HCT116 (cell line): ENCODE data around the gene HSPBAP1. TPM values are rescaled to one million over a fixed set of nuclear protein-coding genes. Genes with fewer than 3 reads are reported as not detected.

Experiments
- ATAC-seq: fragments of 200-7000 bp; cut with Tn5 transposase; 2 replicates; pipeline ENCODE4 v1.9.1; 2020; ENCODE audit warnings: mild to moderate bottlenecking, moderate library complexity
- BruUV-seq: library from RNA; stranded (reverse); fragments of 400-500 nt; replicated peaks from 2 replicates; lab custom pipeline; 2021; lab: Mats Ljungman, UMichigan
- CTCF ChIA-PET: fragments of 300-600 bp; sonication (Branson Sonifier 250); formaldehyde crosslinking; loops from one replicate; lab custom pipeline; 2021; ENCODE audit warnings: antibody characterized with exemption; lab: Charles Lee
- POLR2A ChIA-PET: fragments of 300-600, 350-600 bp; sonication (Branson Sonifier 250); formaldehyde crosslinking; loops from one replicate; lab custom pipeline; 2021; ENCODE audit warnings: antibody characterized with exemption; lab: Charles Lee
- RAD21 ChIA-PET, 2 experiments: fragments of 300-600 bp; sonication (Branson Sonifier 250); formaldehyde crosslinking; loops; one replicate each; lab custom pipeline; 2023; ENCODE audit warnings: low total read pairs in 2 of 2; ENCODE audit not compliant: uncharacterized antibody in 2 of 2, unreplicated experiment in 2 of 2, low non-redundant PET in 1 of 2; lab: Charles Lee
- DNase-seq: peaks from one replicate; pipeline ENCODE4 v3.0.0-alpha.2; 2010; ENCODE audit warnings: low read depth, low spot score
- H2AFZ ChIP-seq: fragments of 200-600 bp; shearing (Covaris generic), sonication (generic); 2 replicates; pipeline ENCODE4 v1.6.1; 2017; ENCODE audit warnings: low read depth, mixed run types, mixed read lengths, antibody characterized with exemption, low read length; ENCODE audit not compliant: poor library complexity, severe bottlenecking
- H3K27ac ChIP-seq: 2 replicates; pipeline ENCODE4 v1.5.1; 2012; ENCODE audit warnings: low read depth, low read length
- H3K27me3 ChIP-seq: fragments of 200-600 bp; sonication (generic); 2 replicates; pipeline ENCODE4 v1.6.1; 2016; ENCODE audit warnings: mixed run types, low read length, mixed read lengths; ENCODE audit not compliant: insufficient read depth
- H3K36me3 ChIP-seq, 2 experiments: fragments of 200-500 bp in 1 of 2; fragments of 200-600 bp in 1 of 2; sonication (Bioruptor generic) in 1 of 2; sonication (generic) in 1 of 2; 2 replicates each; pipeline versions ENCODE4 v1.5.1 to v1.6.1; 2014 to 2016; ENCODE audit warnings: low read length in 2 of 2, inconsistent platforms in 1 of 2, mixed read lengths in 1 of 2, mixed run types in 1 of 2; ENCODE audit not compliant: insufficient read depth in 2 of 2, control insufficient read depth in 1 of 2
- H3K4me1 ChIP-seq, 2 experiments: fragments of 200-600 bp in 1 of 2; sonication (generic) in 1 of 2; 2 replicates each; pipeline versions ENCODE4 v1.5.1 to v1.6.1; 2012 to 2017; ENCODE audit warnings: low read length in 2 of 2, inconsistent platforms in 1 of 2, mild to moderate bottlenecking in 1 of 2, mixed read lengths in 1 of 2, mixed run types in 1 of 2, moderate library complexity in 1 of 2; ENCODE audit not compliant: insufficient read depth in 2 of 2, control insufficient read depth in 1 of 2
- H3K4me2 ChIP-seq: fragments of 200-600 bp; sonication (generic); 2 replicates; pipeline ENCODE4 v1.6.1; 2017; ENCODE audit warnings: mixed run types, low read length, mixed read lengths
- H3K4me3 ChIP-seq, 2 experiments: fragments of 200-600 bp in 1 of 2; sonication (generic) in 1 of 2; replicated peaks in 1 of 2; 2 replicates each; pipeline ENCODE4 v1.5.1; 2011 to 2016; ENCODE audit warnings: low read length in 2 of 2, control low read depth in 1 of 2, low read depth in 1 of 2, mild to moderate bottlenecking in 1 of 2, mixed read lengths in 1 of 2, mixed run types in 1 of 2
- H3K79me2 ChIP-seq: fragments of 200-600 bp; sonication (generic); 2 replicates; pipeline ENCODE4 v1.6.1; 2017; ENCODE audit warnings: mild to moderate bottlenecking, mixed run types, low read length, moderate library complexity, mixed read lengths; ENCODE audit not compliant: insufficient read depth
- H3K9ac ChIP-seq: fragments of 200-600 bp; sonication (generic); 2 replicates; pipeline ENCODE4 v1.6.1; 2016; ENCODE audit warnings: low read length, mixed read lengths
- H3K9me2 ChIP-seq: fragments of 200-600 bp; sonication (generic), shearing (Covaris generic); 2 replicates; pipeline ENCODE4 v1.6.1; 2017; ENCODE audit warnings: mixed run types, mild to moderate bottlenecking, moderate library complexity; ENCODE audit not compliant: insufficient read depth
- H3K9me3 ChIP-seq, 2 experiments: fragments of 200-500 bp in 1 of 2; fragments of 200-600 bp in 1 of 2; sonication (Bioruptor generic) in 1 of 2; sonication (generic) in 1 of 2; 2 replicates each; pipeline ENCODE4 v1.6.1; 2014 to 2017; ENCODE audit warnings: low read length in 2 of 2, mixed read lengths in 2 of 2, inconsistent platforms in 1 of 2, low read depth in 1 of 2, mild to moderate bottlenecking in 1 of 2, mixed run types in 1 of 2, moderate library complexity in 1 of 2; ENCODE audit not compliant: control insufficient read depth in 1 of 2, insufficient read depth in 1 of 2
- H4K20me1 ChIP-seq: fragments of 200-600 bp; sonication (generic), shearing (Covaris generic); 2 replicates; pipeline ENCODE4 v1.6.1; 2017; ENCODE audit warnings: mixed run types, mild to moderate bottlenecking, moderate library complexity; ENCODE audit not compliant: insufficient read depth
- CBX3 ChIP-seq: IDR thresholded peaks from 2 replicates; pipeline ENCODE4 v1.6.1; 2012; ENCODE audit warnings: low read depth
- ELF1 ChIP-seq: IDR thresholded peaks from 2 replicates; pipeline ENCODE4 v1.6.1; 2012; ENCODE audit warnings: low read depth, borderline replicate concordance
- EZH2 ChIP-seq: fragments of 200-600 bp; sonication (generic); IDR thresholded peaks from 2 replicates; pipeline ENCODE4 v1.6.1; 2017; ENCODE audit warnings: antibody characterized with exemption, mixed run types
- EZH2phosphoT487 ChIP-seq: fragments of 200-600 bp; IDR thresholded peaks from 2 replicates; pipeline ENCODE4 v1.6.1; 2018; ENCODE audit warnings: antibody characterized with exemption, borderline replicate concordance
- FOSL1 ChIP-seq: IDR thresholded peaks from 2 replicates; pipeline ENCODE4 v1.6.1; 2012; ENCODE audit warnings: low read depth
- MAX ChIP-seq: IDR thresholded peaks from 2 replicates; pipeline ENCODE4 v1.6.1; 2012
- POLR2A ChIP-seq: IDR thresholded peaks from 2 replicates; pipeline ENCODE4 v1.7.0; 2011; ENCODE audit warnings: borderline replicate concordance; ENCODE audit not compliant: insufficient read depth, insufficient read length; ENCODE audit errors: extremely low read depth
- POLR2AphosphoS5 ChIP-seq: IDR thresholded peaks from 2 replicates; pipeline ENCODE4 v1.6.1; 2011; ENCODE audit warnings: mild to moderate bottlenecking, low read depth, low read length, moderate library complexity
- RAD21 ChIP-seq: IDR thresholded peaks from 2 replicates; pipeline ENCODE4 v1.6.1; 2012; ENCODE audit warnings: low read depth, mild to moderate bottlenecking
- SIN3A ChIP-seq: IDR thresholded peaks from 2 replicates; pipeline ENCODE4 v1.6.1; 2012; ENCODE audit warnings: low read depth
- SP1 ChIP-seq: IDR thresholded peaks from 2 replicates; pipeline ENCODE4 v1.6.1; 2012; ENCODE audit warnings: low read depth
- SRF ChIP-seq: IDR thresholded peaks from 2 replicates; pipeline ENCODE4 v1.6.1; 2012; ENCODE audit warnings: low read depth
- TCF7L2 ChIP-seq: IDR thresholded peaks from 2 replicates; pipeline ENCODE4 v1.7.0; 2011; ENCODE audit warnings: borderline replicate concordance, inconsistent platforms; ENCODE audit not compliant: insufficient read depth, insufficient read length; ENCODE audit errors: extremely low read depth
- YY1 ChIP-seq: IDR thresholded peaks from 2 replicates; pipeline ENCODE4 v1.6.1; 2011; ENCODE audit warnings: low read length, low read depth, moderate library complexity, mild to moderate bottlenecking; ENCODE audit not compliant: insufficient replicate concordance; ENCODE audit errors: extremely low read depth
- ZBTB33 ChIP-seq: IDR thresholded peaks from 2 replicates; pipeline ENCODE4 v1.6.1; 2011; ENCODE audit warnings: mild to moderate bottlenecking, low read length, moderate library complexity; ENCODE audit not compliant: insufficient replicate concordance; ENCODE audit errors: extremely low read depth
- ZNF274 ChIP-seq: fragments of 200-500 bp; sonication (Bioruptor generic); IDR thresholded peaks from 2 replicates; pipeline ENCODE4 v1.6.1; 2014; ENCODE audit warnings: mild to moderate bottlenecking, low read depth, low read length, inconsistent platforms
- intact Hi-C: fragments of 100-400 bp; cut with micrococcal nuclease; formaldehyde crosslinking; loops from 2 replicates; pipeline ENCODE4 v1.10.0; 2022
- total RNA-seq: library from RNA; stranded (reverse); gene quantifications from one replicate; pipeline ENCODE4 v1.2.1, GENCODE V29; 2021; ENCODE audit not compliant: unreplicated experiment

The HSPBAP1 gene
- total RNA-seq, 1 experiment from 2014 or later, result 6.6 TPM

- TF ChIP-seq POLR2AphosphoS5, result no peak
These were observed 31.8 kb upstream of the HSPBAP1 start (continued) for GRCh38 chr3:122825460-122825859.

- Histone ChIP-seq H2AFZ (no peak overlapping the region), H3K36me3 (no peaks in the 10 kb centered on the region), H3K27me3 (no peaks in the 10 kb centered on the region), H3K9ac (no peak overlapping the region), H3K9me2 (no peaks in the 10 kb centered on the region), H4K20me1 (no peaks in the 10 kb centered on the region), H3K27ac (no peak overlapping the region), H3K4me3 (no peak overlapping the region), H3K79me2 (no peaks in the 10 kb centered on the region), H3K4me1 (peaks cover 0 to 5% of the 10 kb centered on the region in 2 experiments; a peak in 1 of 4 replicates), H3K9me3 (no peaks in the 10 kb centered on the region), H3K4me2 (peak overlapping the region; percentile 13; the same call in 1 of the 2 replicates)
- no TSS peak for BruUV-seq
- no peak for DNase-seq
- no peak; the same call in 1 of the 2 replicates for ATAC-seq
- TF ChIP-seq TCF7L2 (peak; percentile 43), MAX (no peak)
- ChIA-PET CTCF (no interaction called here), POLR2A (no interaction called here), RAD21 (no interaction called here)
- intact Hi-C loops, result no loop called here
These were observed 31.1 kb upstream of the HSPBAP1 start for GRCh38 chr3:122824465-122825381.

GRCh38 chr3:122816587-122816986 is 23.0 kb upstream of the HSPBAP1 start:
- Histone ChIP-seq H4K20me1 (no peaks in the 10 kb centered on the region), H3K4me1 (no peaks in the 10 kb centered on the region), H3K27me3 (no peaks in the 10 kb centered on the region), H3K4me2 (no peak overlapping the region), H3K36me3 (no peaks in the 10 kb centered on the region), H3K9ac (no peak overlapping the region), H3K4me3 (no peak overlapping the region), H3K9me2 (no peaks in the 10 kb centered on the region), H3K9me3 (no peaks in the 10 kb centered on the region), H3K27ac (no peak overlapping the region), H3K79me2 (no peaks in the 10 kb centered on the region), H2AFZ (no peak overlapping the region)
- POLR2A ChIA-PET, result no interaction called here
- no TSS peak for BruUV-seq
- no peak for DNase-seq
- intact Hi-C loops, result no loop called here
- RAD21 ChIA-PET, result no interaction called here
- CTCF ChIA-PET, result no interaction called here
- no peak for ATAC-seq
- TF ChIP-seq CBX3 (no peak), POLR2A (no peak), ZNF274 (no peak), POLR2AphosphoS5 (no peak), FOSL1 (no peak), SRF (no peak), RAD21 (no peak), SP1 (no peak), MAX (no peak), SIN3A (no peak), EZH2phosphoT487 (no peak), ELF1 (no peak), YY1 (no peak), ZBTB33 (no peak), EZH2 (no peak)
